ENCODE measurements around the gene RALGPS1.

DNA sequence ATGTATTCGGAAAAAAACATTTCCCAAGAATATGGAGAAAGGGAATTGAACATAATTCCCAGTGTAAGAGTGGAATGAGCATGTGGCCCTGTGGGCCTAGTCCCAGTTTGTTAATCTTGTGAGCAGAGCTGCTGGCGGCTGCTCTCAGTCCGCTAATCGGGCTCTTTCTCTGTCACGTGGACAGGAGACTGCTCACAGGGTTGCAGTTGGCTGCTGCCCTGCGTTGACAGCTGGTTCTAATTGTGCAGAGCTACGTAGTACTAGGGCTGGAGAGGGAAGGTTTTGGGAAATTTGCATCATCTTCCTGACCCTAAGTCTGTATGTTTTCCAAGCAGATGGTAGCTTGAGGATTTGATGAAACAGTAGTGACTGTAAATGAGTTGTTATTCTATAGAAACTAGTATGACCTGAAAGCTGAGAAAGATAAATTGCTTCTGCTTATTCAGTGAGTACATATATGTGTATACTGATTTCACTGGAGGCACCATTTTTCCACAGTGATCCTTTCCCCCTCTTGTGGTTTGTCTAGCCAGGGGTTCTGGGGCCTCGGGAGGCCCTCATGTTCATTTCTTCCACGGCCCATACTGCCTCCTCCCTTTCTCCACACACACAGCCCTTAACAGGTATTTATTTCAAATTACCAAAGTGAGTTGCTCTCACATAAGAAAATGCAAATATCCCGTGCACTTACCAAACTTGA lies 107.2 kb downstream of the RALGPS1 start:
- no peak for TF ChIP-seq RFX3 (CRISPR knock-in tag; IDR thresholded peaks at IDR 0.05)
- no peak for TF ChIP-seq ZSCAN29 (CRISPR knock-in tag; conservative IDR thresholded peaks at IDR 0.05)
- TF ChIP-seq ZFP91 (CRISPR knock-in tag; IDR thresholded peaks at IDR 0.05; ENCODE audit: borderline replicate concordance) = no peak
- TF ChIP-seq ZNF773 (CRISPR knock-in tag; IDR thresholded peaks at IDR 0.05; ENCODE audit: borderline replicate concordance) = no peak
- no peak for TF ChIP-seq ZNF280D (CRISPR knock-in tag; IDR thresholded peaks at IDR 0.05)
- TF ChIP-seq EZH2 (conservative IDR thresholded peaks at IDR 0.05; ENCODE audit: low read depth, low read length) = no peak
- no peak for TF ChIP-seq RFX5 (IDR thresholded peaks at IDR 0.05; ENCODE audit: low read depth, low read length)
- TF ChIP-seq, protein P1, sequence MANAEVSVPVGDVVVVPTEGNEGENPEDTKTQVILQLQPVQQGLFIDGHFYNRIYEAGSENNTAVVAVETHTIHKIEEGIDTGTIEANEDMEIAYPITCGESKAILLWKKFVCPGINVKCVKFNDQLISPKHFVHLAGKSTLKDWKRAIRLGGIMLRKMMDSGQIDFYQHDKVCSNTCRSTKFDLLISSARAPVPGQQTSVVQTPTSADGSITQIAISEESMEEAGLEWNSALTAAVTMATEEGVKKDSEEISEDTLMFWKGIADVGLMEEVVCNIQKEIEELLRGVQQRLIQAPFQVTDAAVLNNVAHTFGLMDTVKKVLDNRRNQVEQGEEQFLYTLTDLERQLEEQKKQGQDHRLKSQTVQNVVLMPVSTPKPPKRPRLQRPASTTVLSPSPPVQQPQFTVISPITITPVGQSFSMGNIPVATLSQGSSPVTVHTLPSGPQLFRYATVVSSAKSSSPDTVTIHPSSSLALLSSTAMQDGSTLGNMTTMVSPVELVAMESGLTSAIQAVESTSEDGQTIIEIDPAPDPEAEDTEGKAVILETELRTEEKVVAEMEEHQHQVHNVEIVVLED (CRISPR knock-in tag; IDR thresholded peaks at IDR 0.05; ENCODE audit: borderline replicate concordance) = no peak
- TF ChIP-seq UBTF (CRISPR knock-in tag; IDR thresholded peaks at IDR 0.05) = no peak
- TF ChIP-seq RAD21 (CRISPR knock-in tag; IDR thresholded peaks at IDR 0.05) = no peak
- TF ChIP-seq FIP1L1 (IDR thresholded peaks at IDR 0.05; ENCODE audit: borderline replicate concordance, insufficient read depth, low read depth, low read length) = no peak
- TF ChIP-seq ATRX (CRISPR knock-in tag; IDR thresholded peaks at IDR 0.05; ENCODE audit: borderline replicate concordance) = no peak
- TF ChIP-seq PATZ1 (CRISPR knock-in tag; IDR thresholded peaks at IDR 0.05) = no peak

Measured in HepG2 (cell line).